ENCODE data around the gene MAP2K2. TPM values are rescaled to one million over a fixed set of nuclear protein-coding genes. Genes with fewer than 3 reads are reported as not detected.

The MAP2K2 gene
- total and polyA plus RNA-seq, 2 donors (not counting 3 experiments of a cell fraction or from before 2014, with no cell fraction given), result 126 to 171 TPM

- Histone ChIP-seq H3K9me1 (replicated peaks; ENCODE audit: control insufficient read depth, extremely low read depth, insufficient read depth, low read length) (no peaks in the 10 kb centered on the region), H3K79me2 (ENCODE audit: control insufficient read depth, insufficient read depth, low read length) (no peaks in the 10 kb centered on the region), H3K9me3 (replicated peaks; ENCODE audit: control insufficient read depth, insufficient read depth, low read length) (no peaks in the 10 kb centered on the region), H3K4me2 (ENCODE audit: insufficient read depth, low read length) (no peak overlapping the region), H4K20me1 (replicated peaks; ENCODE audit: control insufficient read depth, extremely low read depth, insufficient read depth, low read length) (no peaks in the 10 kb centered on the region), H3K27me3 (ENCODE audit: control insufficient read depth in 2 of 2, insufficient read depth in 2 of 2, low read length in 2 of 2) (no peaks in the 10 kb centered on the region), H3K4me1 (ENCODE audit: control insufficient read depth, extremely low read depth, insufficient read depth, low read length) (peaks cover 4% of the 10 kb centered on the region), H3K36me3 (ENCODE audit: control insufficient read depth in 2 of 2, extremely low read depth in 1 of 2, insufficient read depth in 2 of 2, low read length in 2 of 2) (no peaks in the 10 kb centered on the region), H3K9ac (replicated peaks; ENCODE audit: extremely low read depth, insufficient read depth, low read length) (no peak overlapping the region), H3K27ac (ENCODE audit: insufficient read depth, low read depth, low read length) (no peak overlapping the region), H2AFZ (ENCODE audit: low read depth, low read length) (no peak overlapping the region), H3K4me3 (replicated peaks in 1 of 3; ENCODE audit: insufficient read depth in 1 of 3, low read depth in 1 of 3, low read length in 3 of 3) (no peak overlapping the region)
- no TSS peak for BruUV-seq (replicated peaks)
- FAIRE-seq (no peak), DNase-seq (ENCODE audit: low read depth, low spot score) (no peak)
- TF ChIP-seq POLR2AphosphoS5 (IDR thresholded peaks at IDR 0.05; ENCODE audit: insufficient read depth, low read depth, low read length) (no peak), FOS (IDR thresholded peaks at IDR 0.05; ENCODE audit: borderline replicate concordance, insufficient read depth, low read length) (no peak), MAX (IDR thresholded peaks at IDR 0.05; ENCODE audit: insufficient read depth, insufficient read length) (no peak), GATA2 (IDR thresholded peaks at IDR 0.05; ENCODE audit: insufficient read depth, insufficient read length, low read depth, low read length) (no peak), CTCF (IDR thresholded peaks at IDR 0.05; ENCODE audit: extremely low read depth in 1 of 2, insufficient read depth in 1 of 2, low read depth in 1 of 2, low read length in 2 of 2) (no peak), MYC (IDR thresholded peaks at IDR 0.05; ENCODE audit: low read depth, low read length) (no peak), EZH2 (IDR thresholded peaks at IDR 0.05; ENCODE audit: borderline replicate concordance, low read depth, low read length, severe bottlenecking) (no peak), POLR2A (IDR thresholded peaks at IDR 0.05; ENCODE audit: low read depth, low read length) (no peak), JUN (IDR thresholded peaks at IDR 0.05; ENCODE audit: borderline replicate concordance, insufficient read depth, insufficient read length, low read depth) (no peak)
- CTCF ChIA-PET, result interaction anchor here (1.0 to 2.0 kb wide), 4 partner anchors 8 to 58 kb away, joined by 3 to 7 read pairs (median 3); no protein-coding TSS in a partner anchor
- dilution Hi-C loops (cut with MboI; ENCODE audit: extremely low pct_ligation_motif_present, low sequenced_read_pairs), result no loop called here
- POLR2A ChIA-PET, result no interaction called here
- intact Hi-C loops (cut with micrococcal nuclease), result no loop called here
Observed at GRCh38 chr19:4081441-4082129, 42.3 kb downstream of the MAP2K2 start.

Data from endothelial cell of umbilical vein (primary cell).